HCT116 (cell line): ENCODE data around the gene SEMA3B. TPM values are rescaled to one million over a fixed set of nuclear protein-coding genes. Genes with fewer than 3 reads are reported as not detected.

ENCODE experiments used
- ATAC-seq: fragments of 200-7000 bp; cut with Tn5 transposase; 2 replicates; pipeline ENCODE4 v1.9.1; 2020; ENCODE audit warnings: mild to moderate bottlenecking, moderate library complexity
- Bru-seq: library from RNA; stranded (reverse); fragments of 400-500 nt; gene quantifications from one replicate; lab custom pipeline; 2021; lab: Mats Ljungman, UMichigan
- BruChase-seq, 2 experiments: library from RNA; stranded (reverse); fragments of 400-500 nt; gene quantifications; one replicate each; lab custom pipeline; 2021; lab: Mats Ljungman, UMichigan
- BruUV-seq: library from RNA; stranded (reverse); fragments of 400-500 nt; replicated peaks from 2 replicates; lab custom pipeline; 2021; lab: Mats Ljungman, UMichigan
- CTCF ChIA-PET: fragments of 300-600 bp; sonication (Branson Sonifier 250); formaldehyde crosslinking; loops from one replicate; lab custom pipeline; 2021; ENCODE audit warnings: antibody characterized with exemption; lab: Charles Lee
- POLR2A ChIA-PET: fragments of 300-600, 350-600 bp; sonication (Branson Sonifier 250); formaldehyde crosslinking; loops from one replicate; lab custom pipeline; 2021; ENCODE audit warnings: antibody characterized with exemption; lab: Charles Lee
- RAD21 ChIA-PET, 2 experiments: fragments of 300-600 bp; sonication (Branson Sonifier 250); formaldehyde crosslinking; loops; one replicate each; lab custom pipeline; 2023; ENCODE audit warnings: low total read pairs in 2 of 2; ENCODE audit not compliant: uncharacterized antibody in 2 of 2, unreplicated experiment in 2 of 2, low non-redundant PET in 1 of 2; lab: Charles Lee
- DNase-seq: peaks from one replicate; pipeline ENCODE4 v3.0.0-alpha.2; 2010; ENCODE audit warnings: low read depth, low spot score
- H2AFZ ChIP-seq: fragments of 200-600 bp; shearing (Covaris generic), sonication (generic); 2 replicates; pipeline ENCODE4 v1.6.1; 2017; ENCODE audit warnings: low read depth, mixed run types, mixed read lengths, antibody characterized with exemption, low read length; ENCODE audit not compliant: poor library complexity, severe bottlenecking
- H3K27ac ChIP-seq: 2 replicates; pipeline ENCODE4 v1.5.1; 2012; ENCODE audit warnings: low read depth, low read length
- H3K27me3 ChIP-seq: fragments of 200-600 bp; sonication (generic); 2 replicates; pipeline ENCODE4 v1.6.1; 2016; ENCODE audit warnings: mixed run types, low read length, mixed read lengths; ENCODE audit not compliant: insufficient read depth
- H3K36me3 ChIP-seq, 2 experiments: fragments of 200-500 bp in 1 of 2; fragments of 200-600 bp in 1 of 2; sonication (Bioruptor generic) in 1 of 2; sonication (generic) in 1 of 2; 2 replicates each; pipeline versions ENCODE4 v1.5.1 to v1.6.1; 2014 to 2016; ENCODE audit warnings: low read length in 2 of 2, inconsistent platforms in 1 of 2, mixed read lengths in 1 of 2, mixed run types in 1 of 2; ENCODE audit not compliant: insufficient read depth in 2 of 2, control insufficient read depth in 1 of 2
- H3K4me1 ChIP-seq, 2 experiments: fragments of 200-600 bp in 1 of 2; sonication (generic) in 1 of 2; 2 replicates each; pipeline versions ENCODE4 v1.5.1 to v1.6.1; 2012 to 2017; ENCODE audit warnings: low read length in 2 of 2, inconsistent platforms in 1 of 2, mild to moderate bottlenecking in 1 of 2, mixed read lengths in 1 of 2, mixed run types in 1 of 2, moderate library complexity in 1 of 2; ENCODE audit not compliant: insufficient read depth in 2 of 2, control insufficient read depth in 1 of 2
- H3K4me2 ChIP-seq: fragments of 200-600 bp; sonication (generic); 2 replicates; pipeline ENCODE4 v1.6.1; 2017; ENCODE audit warnings: mixed run types, low read length, mixed read lengths
- H3K4me3 ChIP-seq, 2 experiments: fragments of 200-600 bp in 1 of 2; sonication (generic) in 1 of 2; replicated peaks in 1 of 2; 2 replicates each; pipeline ENCODE4 v1.5.1; 2011 to 2016; ENCODE audit warnings: low read length in 2 of 2, control low read depth in 1 of 2, low read depth in 1 of 2, mild to moderate bottlenecking in 1 of 2, mixed read lengths in 1 of 2, mixed run types in 1 of 2
- H3K79me2 ChIP-seq: fragments of 200-600 bp; sonication (generic); 2 replicates; pipeline ENCODE4 v1.6.1; 2017; ENCODE audit warnings: mild to moderate bottlenecking, mixed run types, low read length, moderate library complexity, mixed read lengths; ENCODE audit not compliant: insufficient read depth
- H3K9ac ChIP-seq: fragments of 200-600 bp; sonication (generic); 2 replicates; pipeline ENCODE4 v1.6.1; 2016; ENCODE audit warnings: low read length, mixed read lengths
- H3K9me2 ChIP-seq: fragments of 200-600 bp; sonication (generic), shearing (Covaris generic); 2 replicates; pipeline ENCODE4 v1.6.1; 2017; ENCODE audit warnings: mixed run types, mild to moderate bottlenecking, moderate library complexity; ENCODE audit not compliant: insufficient read depth
- H3K9me3 ChIP-seq, 2 experiments: fragments of 200-500 bp in 1 of 2; fragments of 200-600 bp in 1 of 2; sonication (Bioruptor generic) in 1 of 2; sonication (generic) in 1 of 2; 2 replicates each; pipeline ENCODE4 v1.6.1; 2014 to 2017; ENCODE audit warnings: low read length in 2 of 2, mixed read lengths in 2 of 2, inconsistent platforms in 1 of 2, low read depth in 1 of 2, mild to moderate bottlenecking in 1 of 2, mixed run types in 1 of 2, moderate library complexity in 1 of 2; ENCODE audit not compliant: control insufficient read depth in 1 of 2, insufficient read depth in 1 of 2
- H4K20me1 ChIP-seq: fragments of 200-600 bp; sonication (generic), shearing (Covaris generic); 2 replicates; pipeline ENCODE4 v1.6.1; 2017; ENCODE audit warnings: mixed run types, mild to moderate bottlenecking, moderate library complexity; ENCODE audit not compliant: insufficient read depth
- EGR1 ChIP-seq: IDR thresholded peaks from 2 replicates; pipeline ENCODE4 v1.6.1; 2012; ENCODE audit warnings: low read depth
- EZH2 ChIP-seq: fragments of 200-600 bp; sonication (generic); IDR thresholded peaks from 2 replicates; pipeline ENCODE4 v1.6.1; 2017; ENCODE audit warnings: antibody characterized with exemption, mixed run types
- POLR2A ChIP-seq: IDR thresholded peaks from 2 replicates; pipeline ENCODE4 v1.7.0; 2011; ENCODE audit warnings: borderline replicate concordance; ENCODE audit not compliant: insufficient read depth, insufficient read length; ENCODE audit errors: extremely low read depth
- POLR2AphosphoS5 ChIP-seq: IDR thresholded peaks from 2 replicates; pipeline ENCODE4 v1.6.1; 2011; ENCODE audit warnings: mild to moderate bottlenecking, low read depth, low read length, moderate library complexity
- RAD21 ChIP-seq: IDR thresholded peaks from 2 replicates; pipeline ENCODE4 v1.6.1; 2012; ENCODE audit warnings: low read depth, mild to moderate bottlenecking
- SIN3A ChIP-seq: IDR thresholded peaks from 2 replicates; pipeline ENCODE4 v1.6.1; 2012; ENCODE audit warnings: low read depth
- SP1 ChIP-seq: IDR thresholded peaks from 2 replicates; pipeline ENCODE4 v1.6.1; 2012; ENCODE audit warnings: low read depth
- YY1 ChIP-seq: IDR thresholded peaks from 2 replicates; pipeline ENCODE4 v1.6.1; 2011; ENCODE audit warnings: low read length, low read depth, moderate library complexity, mild to moderate bottlenecking; ENCODE audit not compliant: insufficient replicate concordance; ENCODE audit errors: extremely low read depth
- ZFX ChIP-seq: fragments of 450-650 bp; IDR thresholded peaks from 2 replicates; pipeline ENCODE4 v1.6.1; 2017
- intact Hi-C: fragments of 100-400 bp; cut with micrococcal nuclease; formaldehyde crosslinking; loops from 2 replicates; pipeline ENCODE4 v1.10.0; 2022
- long read RNA-seq: library from polyadenylated mRNA; unstranded; transcript quantifications from one replicate; pipeline ENCODE4 v2.0.0, GENCODE V29; 2021; ENCODE audit not compliant: unreplicated experiment
- polyA plus RNA-seq: library from polyadenylated mRNA; unstranded; fragments of >200 nt; gene quantifications from 2 replicates; pipeline ENCODE4 v1.2.1, GENCODE V29; 2012; ENCODE audit warnings: missing spikeins
- total RNA-seq: library from RNA; stranded (reverse); gene quantifications from one replicate; pipeline ENCODE4 v1.2.1, GENCODE V29; 2021; ENCODE audit not compliant: unreplicated experiment
- TF ChIP-seq, protein P1 (sequence below): IDR thresholded peaks from 2 replicates; pipeline ENCODE4 v1.6.1; 2012
- TF ChIP-seq, protein P2 (sequence below): IDR thresholded peaks from 2 replicates; pipeline ENCODE4 v1.6.1; 2011; ENCODE audit warnings: mild to moderate bottlenecking, low read length, moderate library complexity; ENCODE audit not compliant: insufficient replicate concordance; ENCODE audit errors: extremely low read depth

Gene SEMA3B
- total RNA-seq (46.2 TPM), Bru-seq, nascent RNA (percentile 61 among the genes with signal in this experiment), BruChase-seq, experiment 1, labeled RNA remaining after a 6-hour chase (percentile 78 among the genes with signal in this experiment), BruChase-seq, experiment 2, labeled RNA remaining after a 2-hour chase (percentile 70 among the genes with signal in this experiment)
- 51.1 and 79.0 TPM in 2 replicates for polyA plus RNA-seq
- long read RNA-seq, transcript SEMA3B-204 (17 exons, 2,755 nt) = major isoform, 8 of 129 reads
- long read RNA-seq, transcript SEMA3B-212 (17 exons, 2,958 nt) = minor isoform, 5 of 129 reads
- long read RNA-seq, partial matches to known transcripts = 31 of 129 reads
- long read RNA-seq, other reads (novel, unspliced or antisense) = 82 of 129 reads

DNA sequence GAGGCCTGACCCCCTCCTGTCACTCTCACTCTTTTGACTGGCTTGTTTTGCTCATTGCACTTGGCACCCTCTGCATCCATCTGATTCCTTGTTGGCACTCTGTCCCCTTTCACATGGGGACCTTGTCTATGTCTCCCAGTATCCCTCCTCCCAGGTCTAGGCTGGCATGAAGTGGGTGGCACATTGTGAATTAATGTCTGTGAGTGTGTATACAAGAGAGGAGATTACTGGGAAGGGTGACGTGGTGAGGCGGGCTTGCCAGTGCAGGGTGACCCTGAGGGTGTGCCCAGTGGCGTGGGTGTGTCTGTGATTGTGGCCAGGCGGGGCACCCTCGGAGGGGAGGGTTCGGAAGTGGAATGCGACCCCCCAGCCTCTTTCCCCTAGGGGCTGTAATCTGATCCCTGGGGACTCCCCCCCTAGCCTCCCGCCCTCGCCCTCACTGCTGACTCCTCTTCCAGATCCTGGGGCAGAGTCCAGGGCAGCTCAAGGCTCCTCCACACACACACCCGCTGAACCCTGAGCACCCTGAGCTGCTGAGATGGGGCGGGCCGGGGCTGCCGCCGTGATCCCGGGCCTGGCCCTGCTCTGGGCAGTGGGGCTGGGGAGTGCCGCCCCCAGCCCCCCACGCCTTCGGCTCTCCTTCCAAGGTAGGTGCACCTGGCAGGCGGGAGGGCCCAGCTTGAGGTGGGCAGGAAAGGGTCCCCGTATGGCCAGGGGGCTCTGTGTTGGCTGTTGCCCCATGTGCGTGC, at the start of gene SEMA3B:
Gene SEMA3B (plus strand): TSS at position 445 of the 749 bp plus-strand sequence. CDS start 94 bp downstream, at position 539.
- Histone ChIP-seq H4K20me1 (no peaks in the 10 kb centered on the region), H2AFZ (no peak within 1 kb of the TSS), H3K79me2 (no peaks in the 10 kb centered on the region), H3K36me3 (no peaks in the 10 kb centered on the region), H3K4me3 (peak within 1 kb of the TSS; percentile 47 to 53), H3K9ac (peak within 1 kb of the TSS; percentile 62), H3K4me2 (peak within 1 kb of the TSS; percentile 80), H3K27me3 (no peaks in the 10 kb centered on the region), H3K27ac (peak within 1 kb of the TSS; percentile 88), H3K9me3 (no peaks in the 10 kb centered on the region), H3K4me1 (peaks cover 82 to 95% of the 10 kb centered on the region in 2 experiments), H3K9me2 (no peaks in the 10 kb centered on the region)
- RAD21 ChIA-PET = interaction anchor here (0.8 to 1.5 kb wide), 2 partner anchors 9 to 42 kb away, joined by 3 to 6 read pairs; no protein-coding TSS in a partner anchor
- BruUV-seq = no TSS peak
- peak; percentile 31 for ATAC-seq
- intact Hi-C loops = loop anchor here (1.0 kb wide), 1 partner anchor 42 kb away; no protein-coding TSS in a partner anchor
- no peak for DNase-seq
- TF ChIP-seq EZH2 = no peak
- peak; percentile 24 for TF ChIP-seq POLR2A
- no peak for TF ChIP-seq EGR1
- peak; percentile 72; the same call in 1 of the 2 replicates for TF ChIP-seq POLR2AphosphoS5
- POLR2A ChIA-PET = interaction anchor here (0.7 kb wide), 1 partner anchor 9 kb away, joined by 3 read pairs; no protein-coding TSS in a partner anchor
- CTCF ChIA-PET = interaction anchor here (0.9 to 3.4 kb wide), 4 partner anchors 9 to 56 kb away, joined by 3 to 27 read pairs (median 8); no protein-coding TSS in a partner anchor

DNA sequence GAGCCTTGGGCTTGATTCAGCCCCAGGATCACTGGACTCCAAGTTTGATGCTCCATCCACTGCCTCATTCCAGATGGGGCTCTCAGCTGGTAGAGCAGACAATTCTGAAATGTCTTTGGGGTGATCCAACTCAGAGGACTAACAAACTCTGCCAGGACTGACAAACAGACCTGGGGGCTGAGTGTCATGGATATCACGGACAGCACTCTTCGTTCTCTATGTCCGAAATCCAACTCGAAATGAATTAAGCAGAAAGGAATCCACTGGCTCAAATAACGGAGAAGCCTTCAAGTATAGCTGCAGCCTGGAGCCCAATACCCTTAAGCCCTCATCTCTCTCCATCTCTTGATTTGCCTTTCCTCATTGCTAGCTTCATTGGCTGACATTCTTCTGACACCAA, 49.7 kb upstream of the SEMA3B start:
- Histone ChIP-seq H3K27me3 (no peaks in the 10 kb centered on the region), H4K20me1 (no peaks in the 10 kb centered on the region), H3K79me2 (no peaks in the 10 kb centered on the region), H3K4me2 (no peak overlapping the region), H3K4me3 (no peak overlapping the region), H3K9ac (no peak overlapping the region), H3K9me3 (no peaks in the 10 kb centered on the region), H3K4me1 (no peaks in the 10 kb centered on the region), H3K9me2 (no peaks in the 10 kb centered on the region), H2AFZ (no peak overlapping the region), H3K36me3 (no peaks in the 10 kb centered on the region), H3K27ac (no peak overlapping the region)
- ChIA-PET CTCF (interaction anchor here (4.1 kb wide), 1 partner anchor 24 kb away, joined by 26 read pairs; no protein-coding TSS in a partner anchor), RAD21 (no interaction called here), POLR2A (no interaction called here)
- ATAC-seq (no peak), DNase-seq (no peak)
- BruUV-seq = no TSS peak
- intact Hi-C loops = no loop called here
- TF ChIP-seq POLR2AphosphoS5 (no peak), RAD21 (no peak), SP1 (no peak), YY1 (no peak), POLR2A (no peak), SIN3A (no peak), ZFX (no peak)
- TF ChIP-seq, protein P1, sequence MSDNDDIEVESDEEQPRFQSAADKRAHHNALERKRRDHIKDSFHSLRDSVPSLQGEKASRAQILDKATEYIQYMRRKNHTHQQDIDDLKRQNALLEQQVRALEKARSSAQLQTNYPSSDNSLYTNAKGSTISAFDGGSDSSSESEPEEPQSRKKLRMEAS = no peak
- TF ChIP-seq, protein P2, sequence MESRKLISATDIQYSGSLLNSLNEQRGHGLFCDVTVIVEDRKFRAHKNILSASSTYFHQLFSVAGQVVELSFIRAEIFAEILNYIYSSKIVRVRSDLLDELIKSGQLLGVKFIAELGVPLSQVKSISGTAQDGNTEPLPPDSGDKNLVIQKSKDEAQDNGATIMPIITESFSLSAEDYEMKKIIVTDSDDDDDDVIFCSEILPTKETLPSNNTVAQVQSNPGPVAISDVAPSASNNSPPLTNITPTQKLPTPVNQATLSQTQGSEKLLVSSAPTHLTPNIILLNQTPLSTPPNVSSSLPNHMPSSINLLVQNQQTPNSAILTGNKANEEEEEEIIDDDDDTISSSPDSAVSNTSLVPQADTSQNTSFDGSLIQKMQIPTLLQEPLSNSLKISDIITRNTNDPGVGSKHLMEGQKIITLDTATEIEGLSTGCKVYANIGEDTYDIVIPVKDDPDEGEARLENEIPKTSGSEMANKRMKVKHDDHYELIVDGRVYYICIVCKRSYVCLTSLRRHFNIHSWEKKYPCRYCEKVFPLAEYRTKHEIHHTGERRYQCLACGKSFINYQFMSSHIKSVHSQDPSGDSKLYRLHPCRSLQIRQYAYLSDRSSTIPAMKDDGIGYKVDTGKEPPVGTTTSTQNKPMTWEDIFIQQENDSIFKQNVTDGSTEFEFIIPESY = no peak
